Measurements from ENCODE around the gene GPR17.

Gene GPR17

DNA sequence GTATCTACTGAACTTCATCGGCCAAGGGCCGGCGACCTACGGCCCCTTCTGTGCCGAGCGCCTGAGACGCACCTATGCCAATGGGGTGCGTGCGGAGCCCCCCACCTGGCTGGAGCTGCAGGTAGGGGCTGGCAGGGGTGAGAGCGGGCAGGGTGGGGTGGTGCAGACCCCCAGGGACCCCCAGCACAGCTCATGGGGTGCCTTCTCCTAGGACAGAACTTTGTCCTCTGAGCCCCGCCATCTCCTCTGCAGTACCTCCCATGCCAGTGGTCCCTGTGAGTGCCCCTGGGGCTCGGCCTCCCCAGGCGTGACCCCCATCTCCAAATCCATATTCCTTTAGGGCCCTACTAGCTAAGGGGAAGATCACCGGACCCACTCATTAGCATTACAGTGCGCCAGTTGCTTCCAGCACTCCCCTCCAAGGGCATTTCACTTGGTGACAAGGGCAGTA, 23.9 kb upstream of the GPR17 start:
- H3K36me3 Mint-ChIP-seq = no peaks in the 10 kb centered on the region
- no peak for DNase-seq (ENCODE audit: low spot score in 2 of 2)

DNA sequence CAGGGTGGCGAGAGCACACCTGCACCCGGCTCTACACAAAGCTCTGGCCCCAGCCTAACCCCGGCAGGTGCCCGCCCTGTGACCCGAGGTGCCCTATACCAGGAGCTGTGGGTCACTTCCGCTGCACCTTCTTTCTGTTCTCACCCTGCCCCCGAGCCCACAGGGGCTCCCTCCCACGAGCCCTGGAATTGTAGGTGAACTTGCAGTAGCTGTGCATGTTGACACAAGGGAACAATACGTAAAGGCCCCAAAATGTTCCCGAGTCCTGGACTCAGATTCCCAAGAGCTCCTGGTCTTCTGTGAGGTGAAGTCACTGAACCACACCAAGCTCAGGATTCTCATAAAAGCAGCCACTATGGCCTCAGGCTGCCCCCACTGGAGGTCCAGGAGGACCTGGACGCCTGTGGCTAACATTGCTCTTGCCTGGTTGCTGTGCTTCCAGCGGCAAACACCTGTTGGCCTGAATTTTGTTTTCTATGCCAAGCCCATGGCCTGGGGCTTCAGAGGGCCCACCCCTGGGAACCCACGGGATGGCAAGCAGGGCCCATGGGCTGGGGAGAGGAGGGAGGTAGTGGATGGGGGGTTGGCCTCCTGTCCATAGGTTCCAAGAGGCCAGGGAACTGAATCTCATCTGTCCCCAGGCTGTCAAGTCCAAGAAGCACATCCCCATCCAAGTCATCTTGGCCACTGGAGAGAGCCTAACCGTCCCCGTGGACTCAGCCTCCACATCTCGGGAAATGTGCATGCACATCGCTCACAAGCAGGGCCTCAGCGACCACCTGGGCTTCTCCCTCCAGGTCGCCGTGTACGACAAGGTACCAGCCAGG, 23.2 kb upstream of the GPR17 start:
- Mint-ChIP-seq H3K9me3 (no peaks in the 10 kb centered on the region), H3K4me3 (peak overlapping the region; percentile 8), H3K36me3 (no peaks in the 10 kb centered on the region), H3K4me1 (peaks cover 37% of the 10 kb centered on the region), H3K27ac (no peak overlapping the region), H3K27me3 (no peaks in the 10 kb centered on the region)
- ATAC-seq (ENCODE audit: low read depth) = no peak
- no peak for DNase-seq (ENCODE audit: low spot score in 2 of 2)

More for the DNA sequence above, 23.9 kb upstream of the GPR17 start:
- no peak for ATAC-seq (ENCODE audit: low read depth)
- Mint-ChIP-seq H3K4me1 (peaks cover 36% of the 10 kb centered on the region), H3K27ac (no peak overlapping the region), H3K4me3 (no peak overlapping the region), H3K9me3 (no peaks in the 10 kb centered on the region), H3K27me3 (no peaks in the 10 kb centered on the region)

DNA sequence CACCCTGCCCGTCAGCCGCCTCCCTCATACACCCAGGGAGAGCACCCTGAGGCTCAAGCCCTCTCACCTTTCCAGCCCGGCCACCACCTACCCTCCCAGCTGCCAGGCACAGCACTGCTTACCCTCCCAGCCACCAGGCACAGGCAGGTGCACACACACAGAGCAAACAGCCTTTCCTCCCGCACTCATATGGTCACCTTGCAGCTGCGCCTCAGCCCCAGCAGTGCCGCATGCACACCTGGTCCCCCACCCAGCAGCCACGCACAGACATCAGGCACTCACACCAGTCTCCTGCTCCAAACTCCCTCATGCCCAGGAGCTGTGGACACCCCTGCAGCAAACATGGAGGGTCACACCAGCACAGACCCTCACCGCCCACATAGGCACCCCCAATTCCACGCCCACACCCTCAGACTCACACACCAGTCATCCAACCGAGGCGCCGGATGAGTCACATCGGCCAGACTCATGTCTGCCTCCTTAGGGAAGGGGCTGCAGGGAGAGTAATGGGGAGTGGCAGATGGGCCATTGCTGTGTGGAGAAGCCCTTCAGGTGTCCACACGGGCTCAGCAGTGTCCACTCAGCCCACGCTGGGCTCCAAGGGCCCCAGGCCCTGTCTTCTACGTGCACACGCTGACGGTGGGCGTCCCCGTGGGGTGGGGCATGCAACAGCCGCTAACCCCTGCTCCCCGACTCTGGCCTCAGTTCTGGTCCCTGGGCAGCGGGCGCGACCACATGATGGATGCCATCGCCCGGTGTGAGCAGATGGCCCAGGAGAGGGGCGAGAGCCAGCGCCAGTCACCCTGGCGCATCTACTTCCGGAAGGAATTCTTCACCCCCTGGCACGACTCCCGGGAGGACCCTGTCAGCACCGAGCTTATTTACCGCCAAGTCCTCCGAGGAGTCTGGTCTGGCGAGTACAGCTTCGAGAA, 22.3 kb upstream of the GPR17 start:
- H3K4me3 Mint-ChIP-seq = no peak overlapping the region
- no peak for ATAC-seq (ENCODE audit: low read depth)
- H3K4me1 Mint-ChIP-seq = peaks cover 36% of the 10 kb centered on the region
- no peak overlapping the region for H3K27ac Mint-ChIP-seq
- no peaks in the 10 kb centered on the region for H3K27me3 Mint-ChIP-seq
- no peaks in the 10 kb centered on the region for H3K36me3 Mint-ChIP-seq
- no peak for DNase-seq (ENCODE audit: low spot score in 2 of 2)
- no peaks in the 10 kb centered on the region for H3K9me3 Mint-ChIP-seq

DNA sequence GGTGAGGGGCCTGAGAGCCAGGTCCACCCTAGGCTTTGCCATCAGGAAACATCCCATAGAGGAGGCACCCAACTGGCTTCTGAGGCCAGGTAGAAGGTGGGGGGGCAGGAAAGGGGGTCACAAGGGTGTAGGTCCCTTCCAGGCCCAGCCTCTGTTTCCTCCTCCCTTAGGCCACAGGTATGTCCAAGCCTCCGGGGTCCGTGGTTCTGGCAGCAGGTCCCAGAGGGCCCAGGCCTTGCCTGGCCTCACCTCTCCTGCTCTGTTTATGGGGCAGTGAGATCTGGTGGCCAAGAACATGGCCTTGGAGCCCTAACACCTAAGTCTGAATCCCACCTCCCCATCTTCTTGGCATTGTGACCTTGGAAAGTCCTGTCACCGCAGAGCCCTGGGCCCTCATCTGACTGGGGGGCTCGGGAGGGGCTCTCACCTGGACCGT, 21.6 kb upstream of the GPR17 start:
- no peaks in the 10 kb centered on the region for H3K9me3 Mint-ChIP-seq
- H3K4me3 Mint-ChIP-seq = no peak overlapping the region
- H3K27me3 Mint-ChIP-seq = no peaks in the 10 kb centered on the region
- ATAC-seq (ENCODE audit: low read depth) (no peak), DNase-seq (ENCODE audit: low spot score in 2 of 2) (no peak)
- peaks cover 38% of the 10 kb centered on the region for H3K4me1 Mint-ChIP-seq
- no peaks in the 10 kb centered on the region for H3K36me3 Mint-ChIP-seq
- H3K27ac Mint-ChIP-seq = no peak overlapping the region

DNA sequence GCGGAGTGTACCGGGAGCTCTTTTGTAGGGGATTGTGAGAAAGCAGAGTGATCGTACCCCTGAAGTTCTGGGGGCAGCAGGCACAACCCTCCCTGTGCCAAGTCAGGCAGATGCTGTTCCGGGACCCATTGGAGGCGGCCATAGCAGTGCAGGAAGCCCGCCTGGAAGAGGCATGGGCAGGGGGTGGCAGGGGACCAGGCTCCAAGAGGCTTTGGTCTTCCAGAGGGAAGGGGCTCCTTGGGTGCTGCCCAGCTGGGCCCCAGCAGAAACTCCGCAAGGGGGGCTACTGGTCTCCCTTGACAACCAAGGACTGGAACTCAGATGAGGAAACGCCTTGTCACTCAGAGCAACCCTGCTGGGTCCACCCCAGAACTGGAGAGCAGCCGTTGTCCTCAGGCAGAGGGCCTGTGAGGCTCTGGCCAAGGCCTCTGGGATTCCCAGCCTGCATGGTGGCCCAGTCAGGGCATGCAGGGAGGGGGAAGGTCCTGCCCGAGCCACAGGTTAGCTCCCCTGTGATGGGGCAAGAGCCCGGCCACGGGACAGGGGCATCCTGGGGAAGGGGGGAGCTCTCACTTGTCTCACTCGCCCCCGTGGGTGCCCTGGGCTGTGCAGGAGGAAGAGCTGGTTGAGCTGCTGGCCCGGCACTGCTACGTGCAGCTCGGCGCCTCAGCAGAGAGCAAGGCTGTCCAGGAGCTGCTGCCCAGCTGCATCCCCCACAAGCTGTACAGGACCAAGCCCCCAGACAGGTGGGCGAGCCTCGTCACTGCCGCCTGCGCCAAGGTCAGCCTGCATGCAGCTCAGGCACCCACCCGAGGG, 21.0 kb upstream of the GPR17 start:
- no peaks in the 10 kb centered on the region for H3K9me3 Mint-ChIP-seq
- H3K36me3 Mint-ChIP-seq = no peaks in the 10 kb centered on the region
- no peaks in the 10 kb centered on the region for H3K27me3 Mint-ChIP-seq
- H3K4me1 Mint-ChIP-seq = peaks cover 37% of the 10 kb centered on the region
- ATAC-seq (ENCODE audit: low read depth) (no peak), DNase-seq (ENCODE audit: low spot score in 2 of 2) (no peak)
- H3K4me3 Mint-ChIP-seq = no peak overlapping the region
- H3K27ac Mint-ChIP-seq = no peak overlapping the region

DNA sequence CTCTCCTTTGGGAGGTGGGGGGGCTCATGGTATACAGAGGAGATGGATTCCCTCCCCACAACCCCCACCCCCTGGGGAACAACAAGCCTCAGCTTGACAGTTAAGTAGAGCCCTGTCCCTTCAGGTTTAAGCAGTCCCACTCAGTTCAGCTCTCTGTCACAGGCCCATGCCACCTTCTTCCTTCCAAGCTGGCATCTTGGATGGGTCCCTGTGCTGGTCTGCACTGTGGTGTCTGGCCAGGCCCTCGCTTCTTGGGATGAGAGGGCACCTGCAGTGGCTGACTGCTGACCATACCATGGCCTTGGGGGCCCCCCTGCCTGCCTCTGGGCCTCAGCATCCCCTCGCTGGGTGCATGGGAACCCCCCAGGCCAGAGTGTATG, 20.4 kb upstream of the GPR17 start:
- Mint-ChIP-seq H3K9me3 (no peaks in the 10 kb centered on the region), H3K27ac (no peak overlapping the region), H3K27me3 (no peaks in the 10 kb centered on the region), H3K36me3 (no peaks in the 10 kb centered on the region), H3K4me3 (no peak overlapping the region), H3K4me1 (peaks cover 40% of the 10 kb centered on the region)
- no peak for DNase-seq (ENCODE audit: low spot score in 2 of 2)
- ATAC-seq (ENCODE audit: low read depth) = no peak

DNA sequence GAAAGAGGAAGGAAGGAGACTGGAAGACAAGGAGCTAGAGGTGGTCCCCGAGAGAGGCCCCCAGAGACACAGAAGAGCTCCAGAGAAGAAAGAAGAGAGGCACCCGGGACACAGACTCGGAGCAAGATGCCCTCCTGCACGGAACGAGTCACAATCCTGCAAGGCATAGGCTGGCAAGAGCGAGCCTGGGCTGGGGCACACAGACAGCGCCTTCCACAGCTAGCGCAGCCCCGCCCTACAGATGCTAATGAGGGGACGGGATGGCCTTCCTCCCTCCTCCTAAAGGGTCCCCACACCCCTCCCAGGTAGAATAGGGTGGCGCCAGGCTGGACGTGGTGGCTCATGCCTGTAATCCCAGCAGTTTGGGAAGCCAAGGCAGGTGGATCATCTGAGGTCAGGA, 19.8 kb upstream of the GPR17 start:
- no peaks in the 10 kb centered on the region for H3K9me3 Mint-ChIP-seq
- ATAC-seq (ENCODE audit: low read depth) (no peak), DNase-seq (ENCODE audit: low spot score in 2 of 2) (no peak)
- peaks cover 45% of the 10 kb centered on the region for H3K4me1 Mint-ChIP-seq
- no peaks in the 10 kb centered on the region for H3K36me3 Mint-ChIP-seq
- no peak overlapping the region for H3K27ac Mint-ChIP-seq
- no peaks in the 10 kb centered on the region for H3K27me3 Mint-ChIP-seq
- H3K4me3 Mint-ChIP-seq = no peak overlapping the region

DNA sequence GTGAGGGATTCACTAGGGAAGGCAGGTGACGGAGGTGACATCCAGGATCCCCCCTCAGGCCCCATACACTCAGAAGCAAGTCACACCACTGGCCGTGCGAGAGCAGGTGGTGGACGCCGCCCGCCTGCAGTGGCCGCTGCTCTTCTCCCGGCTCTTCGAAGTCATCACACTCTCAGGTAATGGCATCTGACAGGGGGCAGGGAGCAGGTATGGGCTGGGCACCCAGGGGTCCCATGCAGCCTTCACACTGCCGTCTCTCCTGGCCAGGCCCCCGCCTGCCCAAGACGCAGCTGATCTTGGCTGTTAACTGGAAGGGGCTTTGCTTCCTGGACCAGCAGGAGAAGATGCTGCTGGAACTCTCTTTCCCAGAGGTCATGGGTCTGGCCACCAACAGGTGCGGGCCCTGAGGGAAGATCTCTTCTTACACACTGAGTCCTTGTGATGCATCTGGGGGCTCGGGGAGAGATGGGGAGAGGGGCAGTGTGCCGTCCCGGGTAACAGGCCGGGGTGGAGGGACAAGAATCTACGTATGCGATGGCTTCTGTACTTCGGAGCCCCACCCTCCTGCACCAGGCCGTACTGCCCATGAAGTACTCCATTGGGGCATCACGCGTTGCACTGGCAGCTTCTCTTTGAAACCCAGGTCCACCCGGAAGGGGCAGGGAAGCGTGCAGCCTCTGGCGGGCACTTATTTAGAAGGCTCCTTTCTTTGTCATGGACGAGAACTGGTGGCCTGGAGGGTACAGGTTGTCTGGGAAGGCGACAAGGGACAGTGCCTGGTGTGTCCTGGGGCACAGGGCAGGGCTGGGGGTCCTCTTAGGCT, 18.8 kb upstream of the GPR17 start:
- Mint-ChIP-seq H3K9me3 (no peaks in the 10 kb centered on the region), H3K36me3 (no peaks in the 10 kb centered on the region), H3K4me3 (no peak overlapping the region), H3K27me3 (no peaks in the 10 kb centered on the region), H3K27ac (no peak overlapping the region), H3K4me1 (peaks cover 39% of the 10 kb centered on the region)
- DNase-seq (ENCODE audit: low spot score in 2 of 2) (no peak), ATAC-seq (ENCODE audit: low read depth) (no peak)

DNA sequence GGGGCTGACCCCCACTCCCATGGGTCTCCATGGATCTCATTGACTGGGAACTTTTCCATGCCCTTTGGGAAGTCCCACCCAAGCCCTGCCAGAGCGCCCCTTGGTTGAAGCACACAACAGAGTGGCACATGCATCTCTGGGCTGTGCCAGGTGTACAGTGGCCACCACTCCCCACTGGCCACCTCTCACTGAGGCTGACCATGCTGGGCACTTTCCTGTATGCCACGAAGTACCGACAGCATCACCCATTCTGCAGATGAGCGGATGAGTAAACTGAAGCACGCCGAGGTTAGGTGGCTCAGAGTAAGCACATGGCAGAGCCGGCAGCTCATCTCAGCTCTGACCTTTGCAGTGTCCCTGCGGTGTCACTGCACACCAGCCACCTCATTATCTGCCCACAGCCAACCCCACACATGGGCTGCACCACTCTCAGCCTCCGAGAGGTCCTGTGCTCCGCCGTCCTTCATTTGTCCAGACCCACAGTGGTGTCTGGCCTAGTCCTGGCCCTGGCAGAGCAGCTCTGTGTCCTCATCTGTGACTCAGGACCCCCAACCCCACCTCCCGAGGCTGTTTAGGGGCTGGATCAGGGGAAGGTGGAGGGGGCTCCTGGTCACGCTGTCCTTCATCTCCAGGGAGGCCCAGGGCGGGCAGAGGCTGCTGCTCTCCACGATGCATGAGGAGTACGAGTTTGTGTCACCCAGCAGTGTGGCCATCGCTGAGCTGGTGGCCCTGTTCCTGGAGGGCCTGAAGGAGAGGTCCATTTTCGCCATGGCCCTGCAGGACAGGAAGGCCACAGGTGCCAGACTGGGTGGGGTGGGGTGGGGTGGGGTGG, 18.0 kb upstream of the GPR17 start:
- ATAC-seq (ENCODE audit: low read depth) (no peak), DNase-seq (ENCODE audit: low spot score in 2 of 2) (no peak)
- no peak overlapping the region for H3K4me3 Mint-ChIP-seq
- no peaks in the 10 kb centered on the region for H3K9me3 Mint-ChIP-seq
- no peaks in the 10 kb centered on the region for H3K36me3 Mint-ChIP-seq
- H3K27ac Mint-ChIP-seq = no peak overlapping the region
- no peaks in the 10 kb centered on the region for H3K27me3 Mint-ChIP-seq
- peaks cover 42% of the 10 kb centered on the region for H3K4me1 Mint-ChIP-seq

DNA sequence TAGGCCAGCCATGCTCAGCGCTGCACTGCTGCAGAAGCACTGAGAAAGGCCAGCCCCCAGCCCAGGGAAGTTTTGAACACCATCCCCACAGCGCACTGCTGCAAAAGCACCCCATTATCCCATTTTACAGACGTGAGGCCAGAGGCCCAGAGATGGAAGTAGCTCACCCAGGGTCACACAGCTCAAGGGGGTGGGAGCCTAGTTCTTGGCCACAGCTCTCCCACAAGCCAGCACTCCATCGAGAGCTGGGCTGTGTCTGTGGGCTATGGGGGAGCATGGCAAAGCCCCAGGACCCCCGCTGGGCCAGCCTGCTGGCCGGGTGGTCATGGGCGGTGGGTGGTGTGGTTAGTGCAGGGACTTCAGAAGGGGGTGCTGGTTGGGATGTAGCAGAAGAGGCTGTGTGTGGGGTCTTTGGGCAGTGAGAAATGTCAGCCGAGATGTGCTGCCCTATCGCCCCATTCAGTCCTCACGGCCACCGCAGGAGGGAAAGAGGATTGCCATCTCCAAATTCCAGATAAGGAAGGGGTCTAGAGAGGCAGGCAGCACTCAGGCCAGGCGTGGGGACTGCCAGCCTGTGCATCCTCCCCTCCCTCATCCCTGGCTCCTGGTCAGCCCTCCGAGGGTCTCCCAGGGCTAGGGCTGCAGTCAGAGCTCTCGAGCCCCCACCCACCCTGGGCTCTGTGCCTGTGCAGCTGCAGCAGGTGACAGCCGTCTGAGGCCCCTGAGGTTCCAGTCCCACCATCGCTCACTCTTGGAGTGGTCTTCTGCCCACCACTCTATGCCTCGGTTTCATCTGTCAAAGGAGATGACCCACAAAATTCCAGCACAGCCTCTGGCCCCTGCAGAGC, 17.0 kb upstream of the GPR17 start:
- no peak for DNase-seq (ENCODE audit: low spot score in 2 of 2)
- Mint-ChIP-seq H3K9me3 (no peaks in the 10 kb centered on the region), H3K4me1 (peaks cover 45% of the 10 kb centered on the region), H3K27me3 (no peaks in the 10 kb centered on the region), H3K4me3 (no peak overlapping the region), H3K27ac (no peak overlapping the region), H3K36me3 (no peaks in the 10 kb centered on the region)
- no peak for ATAC-seq (ENCODE audit: low read depth)

DNA sequence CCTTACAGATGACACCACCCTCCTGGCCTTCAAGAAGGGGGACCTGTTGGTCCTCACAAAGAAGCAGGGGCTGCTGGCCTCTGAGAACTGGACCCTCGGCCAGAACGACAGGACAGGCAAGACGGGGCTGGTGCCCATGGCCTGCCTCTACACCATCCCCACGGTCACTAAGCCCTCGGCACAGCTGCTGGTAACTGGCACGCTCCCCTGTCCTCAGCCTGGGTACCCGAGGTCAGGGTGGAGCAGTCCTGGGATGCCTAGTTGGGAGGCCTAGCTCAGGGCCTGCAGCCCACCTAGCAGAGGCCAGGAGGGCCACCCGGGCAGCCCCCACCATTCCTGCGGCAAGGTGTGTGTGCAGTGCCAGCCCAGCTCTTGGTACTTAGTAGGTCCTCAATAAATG, 16.3 kb upstream of the GPR17 start:
- no peak for ATAC-seq (ENCODE audit: low read depth)
- no peak for DNase-seq (ENCODE audit: low spot score in 2 of 2)
- no peaks in the 10 kb centered on the region for H3K36me3 Mint-ChIP-seq
- H3K27ac Mint-ChIP-seq = no peak overlapping the region
- H3K9me3 Mint-ChIP-seq = no peaks in the 10 kb centered on the region
- peaks cover 50% of the 10 kb centered on the region for H3K4me1 Mint-ChIP-seq
- H3K4me3 Mint-ChIP-seq = no peak overlapping the region
- no peaks in the 10 kb centered on the region for H3K27me3 Mint-ChIP-seq
